Measurements from ENCODE around the gene MGAT5B.
"Not testable (repeated sequence)": the region's sequence is repeated elsewhere in the genome, so short reads cannot be mapped to it uniquely, and the experiment has no call there.

- TF ChIP-seq, protein P1, sequence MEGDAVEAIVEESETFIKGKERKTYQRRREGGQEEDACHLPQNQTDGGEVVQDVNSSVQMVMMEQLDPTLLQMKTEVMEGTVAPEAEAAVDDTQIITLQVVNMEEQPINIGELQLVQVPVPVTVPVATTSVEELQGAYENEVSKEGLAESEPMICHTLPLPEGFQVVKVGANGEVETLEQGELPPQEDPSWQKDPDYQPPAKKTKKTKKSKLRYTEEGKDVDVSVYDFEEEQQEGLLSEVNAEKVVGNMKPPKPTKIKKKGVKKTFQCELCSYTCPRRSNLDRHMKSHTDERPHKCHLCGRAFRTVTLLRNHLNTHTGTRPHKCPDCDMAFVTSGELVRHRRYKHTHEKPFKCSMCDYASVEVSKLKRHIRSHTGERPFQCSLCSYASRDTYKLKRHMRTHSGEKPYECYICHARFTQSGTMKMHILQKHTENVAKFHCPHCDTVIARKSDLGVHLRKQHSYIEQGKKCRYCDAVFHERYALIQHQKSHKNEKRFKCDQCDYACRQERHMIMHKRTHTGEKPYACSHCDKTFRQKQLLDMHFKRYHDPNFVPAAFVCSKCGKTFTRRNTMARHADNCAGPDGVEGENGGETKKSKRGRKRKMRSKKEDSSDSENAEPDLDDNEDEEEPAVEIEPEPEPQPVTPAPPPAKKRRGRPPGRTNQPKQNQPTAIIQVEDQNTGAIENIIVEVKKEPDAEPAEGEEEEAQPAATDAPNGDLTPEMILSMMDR (IDR thresholded peaks at IDR 0.05): not testable (repeated sequence)
- not testable (repeated sequence) for TF ChIP-seq POLR2A, POLR2AphosphoS5 (IDR thresholded peaks at IDR 0.05)
Observed at GRCh38 chr17:76978050-76978449, 109.8 kb downstream of the MGAT5B start.

All from sigmoid colon (tissue), 4 donors.